Stimulated activated CD8-positive, alpha-beta memory T cell treated with anti-CD3 and anti-CD28 coated beads, Interleukin-15, amount 100 ng/mL, for 4 hours (primary cell): ENCODE results near the gene PCDHA6.
"Not testable (repeated sequence)": the region's sequence is repeated elsewhere in the genome, so short reads cannot be mapped to it uniquely, and the experiment has no call there.

ENCODE experiments used
- DNase-seq, 2 donors: peaks; one replicate each; pipeline ENCODE4 v3.0.0-alpha.2; 2020; ENCODE audit warnings: low read depth in 2 of 2

The PCDHA6 gene

GRCh38 chr5:140827704-140828361, at the start of gene PCDHA6:
Gene PCDHA6, plus strand, starts transcription at chr5:140827960. Its CDS starts 132 bp downstream, at chr5:140828092.
- no peak for DNase-seq

- no peak for DNase-seq
These were observed 47.2 kb upstream of the PCDHA6 start for GRCh38 chr5:140780512-140780911.

DNA sequence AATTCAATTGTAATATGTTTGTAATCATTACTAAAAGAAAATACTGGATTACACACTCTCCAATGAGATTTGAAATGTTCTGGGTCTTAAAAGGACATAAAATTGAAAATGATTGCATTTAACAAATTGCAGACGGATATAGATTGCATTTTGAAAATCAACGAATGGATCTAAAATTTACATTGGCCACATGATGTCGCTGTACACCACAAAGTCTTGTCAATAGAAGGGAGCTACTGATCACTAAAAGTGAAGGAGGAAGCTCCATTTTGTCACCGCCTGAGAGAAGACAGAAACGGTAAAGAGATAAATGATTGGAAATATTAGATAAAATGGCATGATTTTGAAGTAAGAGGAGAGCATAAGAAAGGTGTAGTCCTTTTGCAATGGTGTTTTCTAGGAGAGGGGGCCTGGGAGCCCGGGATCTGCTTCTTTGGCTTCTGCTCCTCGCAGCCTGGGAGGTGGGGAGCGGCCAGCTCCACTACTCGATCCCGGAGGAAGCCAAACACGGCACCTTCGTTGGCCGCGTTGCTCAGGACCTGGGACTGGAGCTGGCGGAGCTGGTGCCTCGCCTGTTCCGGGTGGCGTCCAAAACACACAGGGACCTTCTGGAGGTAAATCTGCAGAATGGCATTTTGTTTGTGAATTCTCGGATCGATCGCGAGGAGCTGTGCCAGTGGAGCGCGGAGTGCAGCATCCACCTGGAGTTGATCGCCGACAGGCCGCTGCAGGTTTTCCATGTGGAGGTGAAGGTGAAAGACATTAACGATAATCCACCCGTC, 41.7 kb upstream of the PCDHA6 start, which contains the start of gene PCDHA1:
Gene PCDHA1, plus strand, starts transcription at position 236 of the 782 bp plus-strand sequence.
- DNase-seq: no peak

DNA sequence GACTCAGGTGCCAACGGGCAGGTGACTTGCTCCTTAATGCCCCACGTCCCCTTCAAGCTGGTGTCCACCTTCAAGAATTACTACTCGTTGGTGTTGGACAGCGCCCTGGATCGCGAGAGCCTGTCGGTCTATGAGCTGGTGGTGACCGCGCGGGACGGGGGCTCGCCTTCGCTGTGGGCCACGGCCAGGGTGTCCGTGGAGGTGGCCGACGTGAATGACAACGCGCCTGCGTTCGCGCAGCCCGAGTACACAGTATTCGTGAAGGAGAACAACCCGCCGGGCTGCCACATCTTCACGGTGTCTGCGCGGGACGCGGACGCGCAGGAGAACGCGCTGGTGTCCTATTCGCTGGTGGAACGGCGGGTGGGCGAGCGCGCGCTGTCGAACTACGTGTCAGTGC, 40.3 kb upstream of the PCDHA6 start:
- DNase-seq: not testable (repeated sequence)

- not testable (repeated sequence) for DNase-seq
These were observed 39.8 kb upstream of the PCDHA6 start for GRCh38 chr5:140787849-140788504.

GRCh38 chr5:140791089-140791488, 36.7 kb upstream of the PCDHA6 start:
- DNase-seq: no peak

DNA sequence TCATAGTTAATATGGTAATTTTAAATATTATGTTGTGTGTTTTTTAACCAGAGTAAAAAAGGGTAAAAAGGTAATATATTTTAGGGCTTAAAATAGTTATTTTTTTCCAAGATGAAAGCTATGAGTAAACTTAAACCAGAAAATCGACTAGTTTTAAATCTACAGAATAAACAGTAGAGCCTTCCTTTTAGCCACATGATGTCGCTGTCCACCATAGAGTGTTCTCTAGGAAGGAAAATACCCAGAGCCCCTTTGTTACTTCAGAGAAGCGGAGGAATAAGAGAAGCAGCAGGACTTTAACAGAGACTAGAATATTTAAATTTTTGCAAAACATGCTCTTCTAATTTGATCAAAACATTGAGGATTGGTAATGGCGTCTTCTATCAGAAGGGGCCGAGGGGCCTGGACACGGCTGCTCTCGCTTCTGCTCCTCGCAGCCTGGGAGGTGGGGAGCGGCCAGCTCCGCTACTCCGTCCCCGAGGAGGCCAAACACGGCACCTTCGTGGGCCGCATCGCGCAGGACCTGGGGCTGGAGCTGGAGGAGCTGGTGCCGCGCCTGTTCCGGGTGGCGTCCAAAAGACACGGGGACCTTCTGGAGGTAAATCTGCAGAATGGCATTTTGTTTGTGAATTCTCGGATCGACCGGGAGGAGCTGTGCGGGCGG, 33.0 kb upstream of the PCDHA6 start, which contains the start of gene PCDHA2:
Gene PCDHA2, plus strand, starts transcription at position 258 of the 664 bp plus-strand sequence.
- no peak for DNase-seq

GRCh38 chr5:140795259-140795641, 32.5 kb upstream of the PCDHA6 start:
- DNase-seq: no peak

DNA sequence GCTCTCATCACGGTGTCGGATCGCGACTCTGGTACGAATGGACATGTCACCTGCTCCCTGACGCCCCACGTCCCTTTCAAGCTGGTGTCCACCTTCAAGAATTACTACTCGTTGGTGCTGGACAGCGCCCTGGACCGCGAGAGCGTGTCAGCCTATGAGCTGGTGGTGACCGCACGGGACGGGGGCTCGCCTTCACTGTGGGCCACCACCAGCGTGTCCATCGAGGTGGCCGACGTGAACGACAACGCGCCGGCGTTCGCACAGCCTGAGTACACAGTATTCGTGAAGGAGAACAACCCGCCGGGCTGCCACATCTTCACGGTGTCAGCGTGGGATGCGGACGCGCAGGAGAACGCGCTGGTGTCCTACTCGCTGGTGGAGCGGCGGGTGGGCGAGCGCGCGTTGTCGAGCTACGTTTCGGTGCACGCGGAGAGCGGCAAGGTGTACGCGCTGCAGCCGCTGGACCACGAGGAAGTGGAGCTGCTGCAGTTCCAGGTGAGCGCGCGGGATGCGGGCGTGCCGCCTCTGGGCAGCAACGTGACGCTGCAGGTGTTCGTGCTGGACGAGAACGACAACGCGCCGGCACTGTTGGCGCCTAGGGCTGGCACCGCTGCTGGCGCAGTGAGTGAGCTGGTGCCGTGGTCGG, 31.6 kb upstream of the PCDHA6 start:
- DNase-seq: not testable (repeated sequence)

DNA sequence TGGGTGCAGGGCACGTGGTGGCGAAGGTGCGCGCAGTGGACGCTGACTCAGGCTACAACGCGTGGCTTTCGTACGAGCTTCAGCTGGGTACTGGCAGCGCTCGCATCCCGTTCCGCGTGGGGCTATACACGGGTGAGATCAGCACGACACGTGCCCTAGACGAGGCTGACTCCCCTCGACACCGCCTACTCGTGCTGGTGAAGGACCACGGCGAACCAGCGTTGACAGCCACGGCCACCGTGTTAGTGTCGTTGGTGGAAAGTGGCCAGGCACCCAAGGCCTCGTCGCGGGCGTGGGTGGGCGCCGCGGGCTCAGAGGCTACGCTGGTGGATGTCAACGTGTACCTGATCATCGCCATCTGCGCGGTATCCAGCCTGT, 31.1 kb upstream of the PCDHA6 start:
- DNase-seq: no peak

DNA sequence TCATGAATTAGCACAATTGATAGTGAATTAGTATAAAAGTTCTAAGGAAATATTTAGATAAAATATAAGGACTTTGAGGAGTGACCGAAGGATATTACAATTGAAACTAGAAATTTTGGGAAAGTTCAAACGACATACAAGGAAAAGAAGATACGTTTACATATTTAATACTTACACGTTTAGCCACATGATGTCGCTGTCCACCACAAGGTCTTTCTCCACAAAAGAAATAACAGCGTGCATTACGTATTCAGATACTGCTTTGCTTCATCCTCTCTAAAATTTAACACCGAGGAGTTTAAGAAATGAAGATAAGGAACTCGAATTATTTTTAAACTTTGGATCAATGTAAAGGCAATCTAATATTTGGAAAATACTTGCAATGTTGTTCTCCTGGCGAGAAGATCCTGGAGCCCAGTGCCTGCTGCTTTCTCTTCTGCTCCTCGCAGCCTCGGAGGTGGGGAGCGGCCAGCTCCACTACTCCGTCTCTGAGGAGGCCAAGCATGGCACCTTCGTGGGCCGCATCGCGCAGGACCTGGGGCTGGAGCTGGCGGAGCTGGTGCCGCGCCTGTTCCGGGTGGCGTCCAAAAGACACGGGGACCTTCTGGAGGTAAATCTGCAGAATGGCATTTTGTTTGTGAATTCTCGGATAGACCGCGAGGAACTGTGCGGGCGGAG, 26.8 kb upstream of the PCDHA6 start, which contains the start of gene PCDHA3:
Gene PCDHA3, plus strand, starts transcription at position 242 of the 678 bp plus-strand sequence.
- no peak for DNase-seq

DNA sequence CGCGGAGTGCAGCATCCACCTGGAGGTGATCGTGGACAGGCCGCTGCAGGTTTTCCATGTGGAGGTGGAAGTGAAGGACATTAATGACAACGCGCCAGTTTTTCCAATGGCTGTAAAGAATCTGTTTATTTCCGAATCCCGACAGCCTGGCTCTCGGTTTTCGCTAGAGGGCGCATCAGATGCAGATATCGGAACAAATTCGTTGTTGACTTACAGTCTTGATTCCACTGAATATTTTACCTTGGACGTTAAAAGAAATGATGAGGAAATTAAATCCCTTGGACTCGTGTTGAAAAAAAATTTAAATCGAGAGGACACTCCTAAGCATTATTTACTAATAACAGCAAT, 26.3 kb upstream of the PCDHA6 start:
- DNase-seq: no peak

GRCh38 chr5:140802381-140802780, 25.4 kb upstream of the PCDHA6 start:
- not testable (repeated sequence) for DNase-seq

GRCh38 chr5:140802781-140803271, 24.9 kb upstream of the PCDHA6 start:
- DNase-seq: no peak

DNA sequence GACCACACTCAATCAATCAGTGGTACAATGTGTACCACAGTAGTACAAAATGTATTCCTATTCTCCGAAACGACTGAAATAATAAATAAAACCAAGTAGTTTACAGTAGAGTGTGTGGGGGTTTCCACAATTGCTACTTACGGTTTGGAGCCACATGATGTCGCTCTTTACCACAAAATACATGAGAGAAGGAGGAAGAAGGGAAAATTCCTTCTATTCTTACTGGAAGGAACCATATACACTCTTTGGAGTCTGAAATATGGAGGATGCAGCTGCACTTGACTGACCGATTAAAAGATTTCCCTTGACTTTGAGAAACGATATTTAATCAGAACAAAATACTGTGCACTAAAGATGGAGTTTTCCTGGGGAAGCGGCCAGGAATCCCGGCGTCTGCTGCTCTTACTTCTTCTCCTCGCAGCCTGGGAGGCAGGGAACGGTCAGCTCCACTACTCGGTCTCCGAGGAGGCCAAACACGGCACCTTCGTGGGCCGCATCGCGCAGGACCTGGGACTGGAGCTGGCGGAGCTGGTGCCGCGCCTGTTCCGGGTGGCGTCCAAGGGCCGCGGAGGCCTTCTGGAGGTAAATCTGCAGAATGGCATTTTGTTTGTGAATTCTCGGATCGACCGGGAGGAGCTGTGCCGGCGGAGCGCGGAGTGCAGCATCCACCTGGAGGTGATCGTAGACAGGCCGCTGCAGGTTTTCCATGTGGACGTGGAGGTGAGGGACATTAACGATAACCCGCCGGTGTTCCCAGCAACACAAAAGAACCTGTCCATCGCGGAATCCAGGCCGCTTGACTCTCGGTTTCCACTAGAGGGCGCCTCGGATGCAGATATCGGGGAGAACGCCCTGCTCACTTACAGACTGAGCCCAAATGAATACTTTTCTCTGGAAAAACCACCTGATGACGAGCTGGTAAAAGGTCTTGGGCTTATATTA, 20.7 kb upstream of the PCDHA6 start, which contains the start of gene PCDHA4:
Gene PCDHA4, plus strand, starts transcription at position 235 of the 942 bp plus-strand sequence.
- no peak for DNase-seq

GRCh38 chr5:140808241-140808888, 19.4 kb upstream of the PCDHA6 start:
- not testable (repeated sequence) for DNase-seq

- no peak for DNase-seq
These were observed 18.9 kb upstream of the PCDHA6 start for GRCh38 chr5:140808889-140809291.

DNA sequence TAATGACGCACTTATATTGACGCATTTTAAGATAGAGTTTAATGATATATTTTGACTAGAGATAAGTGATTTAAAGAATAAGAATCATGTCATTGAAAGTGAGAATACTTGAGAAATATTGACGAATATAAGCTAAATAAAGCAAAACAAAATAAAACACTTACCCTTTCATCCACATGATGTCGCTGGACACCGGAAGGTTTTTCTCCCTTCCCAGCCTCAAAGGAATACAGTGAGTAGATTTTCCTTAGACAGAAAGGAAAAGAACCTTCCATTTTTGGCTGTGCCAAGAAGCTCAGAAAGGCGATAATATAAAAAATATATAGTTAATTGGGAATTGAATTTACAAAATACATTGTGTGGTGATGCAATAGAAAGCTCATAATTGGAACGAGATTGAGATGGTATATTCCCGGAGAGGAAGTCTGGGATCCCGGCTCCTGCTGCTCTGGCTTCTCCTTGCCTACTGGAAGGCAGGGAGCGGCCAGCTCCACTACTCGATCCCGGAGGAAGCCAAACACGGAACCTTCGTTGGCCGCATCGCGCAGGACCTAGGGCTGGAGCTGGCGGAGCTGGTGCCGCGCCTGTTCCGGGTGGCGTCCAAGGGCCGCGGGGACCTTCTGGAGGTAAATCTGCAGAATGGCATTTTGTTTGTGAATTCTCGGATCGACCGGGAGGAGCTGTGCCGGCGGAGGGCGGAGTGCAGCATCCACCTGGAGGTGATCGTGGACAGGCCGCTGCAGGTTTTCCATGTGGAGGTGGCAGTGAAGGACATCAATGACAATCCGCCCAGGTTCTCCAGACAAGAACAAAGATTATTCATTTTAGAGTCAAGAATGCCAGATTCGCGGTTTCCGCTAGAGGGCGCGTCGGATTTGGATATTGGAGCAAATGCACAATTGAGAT, 6.1 kb upstream of the PCDHA6 start, which contains the start of gene PCDHA5:
Gene PCDHA5, plus strand, starts transcription at position 239 of the 906 bp plus-strand sequence.
- no peak for DNase-seq
